GM12874 (cell line): Measurements from ENCODE around the gene TBX6.

Experiments
- TF ChIP-seq, protein P1 (sequence below): IDR thresholded peaks from 2 replicates; pipeline ENCODE4 v1.5.1; 2011; ENCODE audit warnings: low read depth, mild to moderate bottlenecking, control low read depth, low read length, moderate library complexity; ENCODE audit not compliant: insufficient read depth

Gene TBX6

DNA sequence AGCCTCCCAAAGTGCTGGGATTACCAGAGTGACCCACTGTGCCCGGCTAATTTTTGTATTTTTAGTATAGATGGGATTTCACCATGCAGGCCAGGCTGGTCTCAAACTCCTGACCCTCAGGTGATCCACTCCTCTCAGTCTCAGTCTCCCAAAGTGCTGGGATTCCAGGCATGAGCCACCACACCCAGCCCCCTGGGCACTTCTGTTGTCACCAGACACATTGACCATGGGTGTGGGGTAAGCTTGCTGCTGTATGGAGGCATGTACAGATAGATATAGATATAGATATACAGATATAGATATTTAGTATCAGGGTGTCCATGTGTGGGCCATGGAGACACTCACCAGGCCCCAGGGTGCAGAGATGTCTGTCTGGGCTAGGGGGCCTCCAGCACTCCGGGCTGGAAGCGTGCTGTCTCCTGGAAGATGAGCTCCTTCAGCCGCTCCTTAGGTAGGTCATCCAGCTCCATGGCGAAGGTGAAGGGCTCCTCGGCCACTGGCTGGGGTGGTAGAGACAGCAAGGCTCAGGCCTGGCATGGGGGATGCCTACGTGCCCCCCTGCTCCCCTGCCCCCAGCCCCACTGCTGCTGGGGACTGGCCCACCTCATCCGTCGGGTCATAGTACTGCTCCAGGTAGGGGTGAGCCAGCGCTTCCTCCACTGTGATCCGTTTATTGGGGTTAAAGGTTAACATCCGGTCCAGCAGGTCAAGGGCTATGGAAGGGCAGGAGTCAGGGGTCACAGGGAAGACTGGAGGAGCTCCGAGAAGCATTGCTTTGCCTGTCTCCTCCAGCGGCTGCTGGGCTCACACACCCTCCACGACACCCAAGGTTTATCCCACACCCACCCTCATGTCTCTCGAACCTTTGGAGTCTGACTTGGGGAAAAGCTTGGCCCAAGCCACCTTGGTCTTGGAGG lies 24.8 kb upstream of the TBX6 start:
- TF ChIP-seq, protein P1, sequence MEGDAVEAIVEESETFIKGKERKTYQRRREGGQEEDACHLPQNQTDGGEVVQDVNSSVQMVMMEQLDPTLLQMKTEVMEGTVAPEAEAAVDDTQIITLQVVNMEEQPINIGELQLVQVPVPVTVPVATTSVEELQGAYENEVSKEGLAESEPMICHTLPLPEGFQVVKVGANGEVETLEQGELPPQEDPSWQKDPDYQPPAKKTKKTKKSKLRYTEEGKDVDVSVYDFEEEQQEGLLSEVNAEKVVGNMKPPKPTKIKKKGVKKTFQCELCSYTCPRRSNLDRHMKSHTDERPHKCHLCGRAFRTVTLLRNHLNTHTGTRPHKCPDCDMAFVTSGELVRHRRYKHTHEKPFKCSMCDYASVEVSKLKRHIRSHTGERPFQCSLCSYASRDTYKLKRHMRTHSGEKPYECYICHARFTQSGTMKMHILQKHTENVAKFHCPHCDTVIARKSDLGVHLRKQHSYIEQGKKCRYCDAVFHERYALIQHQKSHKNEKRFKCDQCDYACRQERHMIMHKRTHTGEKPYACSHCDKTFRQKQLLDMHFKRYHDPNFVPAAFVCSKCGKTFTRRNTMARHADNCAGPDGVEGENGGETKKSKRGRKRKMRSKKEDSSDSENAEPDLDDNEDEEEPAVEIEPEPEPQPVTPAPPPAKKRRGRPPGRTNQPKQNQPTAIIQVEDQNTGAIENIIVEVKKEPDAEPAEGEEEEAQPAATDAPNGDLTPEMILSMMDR: no peak

DNA sequence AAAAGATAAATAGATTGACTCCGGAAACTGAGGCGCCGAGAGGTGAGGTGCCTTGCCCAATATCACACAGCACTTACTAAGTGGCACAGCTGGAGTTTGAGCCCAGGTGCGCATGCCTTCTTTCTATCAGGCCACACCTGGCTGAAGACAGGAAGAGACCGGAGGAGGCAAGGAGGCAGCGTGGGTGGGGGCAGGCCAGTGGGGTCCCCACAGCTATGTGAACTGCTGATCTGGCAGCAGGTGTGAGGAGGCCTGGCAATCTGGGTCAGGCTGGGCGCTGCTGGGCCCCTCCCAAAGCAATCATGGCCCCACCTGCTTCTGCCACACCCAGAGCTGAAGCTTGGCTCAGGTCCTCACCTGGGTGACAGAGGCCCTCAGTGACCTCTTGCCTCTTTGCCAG lies 23.5 kb upstream of the TBX6 start:
- TF ChIP-seq, protein P1: no peak

DNA sequence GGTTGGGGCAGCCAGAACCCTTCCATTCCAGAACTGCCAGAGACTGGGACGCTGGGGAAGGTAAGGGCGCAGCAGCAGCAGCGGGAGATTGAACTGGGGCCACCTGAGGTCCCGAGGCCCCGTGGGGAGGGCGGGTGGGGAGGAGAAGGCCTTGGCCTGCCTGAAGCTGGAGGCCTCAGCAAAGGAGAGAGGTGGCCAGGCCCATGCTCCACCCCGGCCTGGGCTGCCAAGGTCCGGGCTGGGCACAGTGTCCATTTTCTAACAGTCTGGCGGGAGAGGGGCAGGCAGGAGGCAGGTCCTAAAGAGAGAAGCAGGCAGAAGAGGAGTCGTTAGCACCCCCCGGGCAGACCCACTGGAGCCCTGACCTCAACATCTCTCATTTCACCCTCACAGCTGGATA lies 22.7 kb upstream of the TBX6 start:
- TF ChIP-seq, protein P1: no peak

DNA sequence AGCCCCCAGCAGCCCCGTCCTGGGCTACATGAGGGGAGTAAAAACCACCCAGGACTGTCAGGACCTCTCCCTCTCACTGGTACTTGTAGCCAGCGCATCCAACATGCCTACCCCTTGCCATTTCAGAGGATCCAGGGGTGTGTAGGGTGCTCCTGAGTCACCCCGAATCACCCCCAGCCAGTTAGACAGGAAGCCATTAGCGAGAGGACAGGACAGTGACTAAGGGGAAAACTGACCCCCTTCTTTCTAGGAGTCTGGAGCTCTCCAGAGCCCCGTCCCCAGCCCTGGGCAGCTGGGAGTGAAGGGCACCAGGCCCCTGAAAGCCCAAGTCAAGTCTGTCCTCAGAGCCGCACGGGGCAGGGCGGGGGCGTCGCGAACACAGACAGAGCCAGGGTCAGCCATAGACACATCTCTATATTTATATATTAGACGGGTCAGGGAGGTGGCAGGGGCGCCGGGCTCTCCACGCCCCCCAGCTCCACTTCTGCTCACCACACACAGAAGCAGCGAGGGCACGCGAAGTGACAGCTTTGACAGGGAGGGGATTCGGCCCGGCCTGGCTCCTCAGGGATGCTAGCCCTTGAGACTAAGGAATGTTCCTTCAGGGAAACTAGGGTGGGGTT lies 22.1 kb upstream of the TBX6 start:
- TF ChIP-seq, protein P1: no peak

DNA sequence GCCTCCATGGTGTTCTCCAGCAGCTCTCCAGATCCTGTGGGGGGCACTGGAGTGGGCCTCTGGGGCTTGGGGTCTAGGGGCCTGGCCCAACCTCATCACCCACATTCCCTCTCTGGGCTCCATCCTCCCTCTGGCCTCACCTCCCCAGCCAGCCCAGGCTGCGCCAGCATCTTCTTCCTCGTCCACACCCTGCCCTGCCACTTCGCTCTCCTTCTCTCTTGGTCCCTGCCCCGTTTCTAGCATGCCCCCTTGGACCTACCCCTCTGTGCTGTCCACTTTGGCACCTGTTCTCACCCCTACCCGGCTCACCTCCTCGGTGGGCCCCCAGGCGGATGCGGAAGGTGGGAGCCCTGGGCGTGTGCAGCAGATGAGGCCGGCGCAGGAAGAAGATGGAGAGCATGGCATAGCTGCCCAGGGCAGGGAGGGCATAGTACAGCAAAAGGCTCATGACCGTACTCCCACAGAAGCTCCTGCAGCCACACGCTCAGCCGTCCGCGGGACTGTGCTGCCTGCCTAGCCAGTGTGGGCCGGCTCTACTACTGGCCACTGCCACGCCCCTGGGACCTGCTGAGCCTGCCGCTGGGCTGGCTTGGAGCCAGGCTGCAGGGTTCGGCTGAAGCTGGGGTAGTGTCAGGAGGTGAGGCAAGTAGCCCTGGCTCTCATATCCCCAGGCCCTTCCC lies 21.4 kb upstream of the TBX6 start, which contains the start of gene GDPD3:
Gene GDPD3, minus strand, starts transcription at position 507 of the 680 bp plus-strand sequence. Its CDS starts 59 bp downstream, at position 448.
- TF ChIP-seq, protein P1: no peak

DNA sequence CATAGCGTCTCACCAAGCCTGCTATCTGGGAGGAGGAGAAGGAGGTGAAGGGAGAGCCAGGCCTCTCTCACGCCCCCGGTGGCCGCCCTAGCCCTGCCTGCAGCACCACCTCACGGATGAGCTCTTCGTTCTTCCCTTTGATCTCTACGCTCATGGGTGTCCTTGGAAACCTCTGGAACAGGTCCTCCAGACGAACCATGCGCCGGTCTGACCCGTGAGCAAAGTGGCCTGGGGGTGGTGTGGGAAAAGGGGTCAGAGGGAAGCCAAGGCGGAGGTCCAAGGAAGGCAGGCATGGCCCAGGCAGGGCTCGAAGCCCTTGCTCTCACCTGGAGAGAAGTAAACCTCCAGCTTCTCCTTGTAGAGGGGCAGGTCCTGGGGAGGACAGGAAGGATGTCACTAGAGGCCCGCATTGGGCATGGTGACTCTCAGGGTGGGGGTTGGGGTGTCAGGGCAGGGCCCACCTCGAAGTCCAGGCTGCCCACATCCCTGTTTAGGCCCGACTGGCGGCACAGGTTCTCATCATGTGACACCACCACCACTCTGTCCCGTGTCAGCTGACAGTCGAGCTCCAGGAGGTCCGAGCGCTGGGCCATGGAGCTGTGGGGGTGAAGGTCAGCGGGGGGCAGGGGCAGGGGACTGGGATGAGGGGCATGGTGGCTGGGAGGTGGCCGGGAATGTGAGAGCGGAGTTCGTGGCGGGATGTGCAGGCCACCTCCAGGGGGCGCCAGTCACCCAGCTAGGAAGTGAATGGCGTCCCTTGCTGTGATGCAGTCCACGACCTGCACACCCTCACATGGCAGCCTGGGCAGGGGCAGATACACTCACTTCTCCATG lies 20.7 kb upstream of the TBX6 start:
- TF ChIP-seq, protein P1: peak; percentile 95
